Activated CD4-positive, CD25-positive, alpha-beta regulatory T cell treated with anti-CD3 and anti-CD28 coated beads, Interleukin-2, amount 50 U/mL, for 24 hours (primary cell): Measurements from ENCODE around the gene SOX2.

Experiments used
- ATAC-seq, 2 donors: fragments of 150-1000 bp; cut with Tn5 transposase; one replicate each; pipeline ENCODE4 v1.10.0; 2021; ENCODE audit warnings: mild to moderate bottlenecking in 1 of 2, moderate library complexity in 1 of 2

Gene SOX2

DNA sequence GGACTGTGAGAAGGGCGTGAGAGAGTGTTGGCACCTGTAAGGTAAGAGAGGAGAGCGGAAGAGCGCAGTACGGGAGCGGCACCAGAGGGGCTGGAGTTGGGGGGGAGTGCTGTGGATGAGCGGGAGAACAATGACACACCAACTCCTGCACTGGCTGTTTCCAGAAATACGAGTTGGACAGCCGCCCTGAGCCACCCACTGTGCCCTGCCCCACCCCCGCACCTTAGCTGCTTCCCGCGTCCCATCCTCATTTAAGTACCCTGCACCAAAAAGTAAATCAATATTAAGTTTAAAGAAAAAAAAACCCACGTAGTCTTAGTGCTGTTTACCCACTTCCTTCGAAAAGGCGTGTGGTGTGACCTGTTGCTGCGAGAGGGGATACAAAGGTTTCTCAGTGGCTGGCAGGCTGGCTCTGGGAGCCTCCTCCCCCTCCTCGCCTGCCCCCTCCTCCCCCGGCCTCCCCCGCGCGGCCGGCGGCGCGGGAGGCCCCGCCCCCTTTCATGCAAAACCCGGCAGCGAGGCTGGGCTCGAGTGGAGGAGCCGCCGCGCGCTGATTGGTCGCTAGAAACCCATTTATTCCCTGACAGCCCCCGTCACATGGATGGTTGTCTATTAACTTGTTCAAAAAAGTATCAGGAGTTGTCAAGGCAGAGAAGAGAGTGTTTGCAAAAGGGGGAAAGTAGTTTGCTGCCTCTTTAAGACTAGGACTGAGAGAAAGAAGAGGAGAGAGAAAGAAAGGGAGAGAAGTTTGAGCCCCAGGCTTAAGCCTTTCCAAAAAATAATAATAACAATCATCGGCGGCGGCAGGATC, at the start of gene SOX2:
Gene SOX2 (plus strand): TSS at position 601 of the 811 bp plus-strand sequence. CDS start 436 bp downstream, outside the sequence.
- no peak for ATAC-seq

DNA sequence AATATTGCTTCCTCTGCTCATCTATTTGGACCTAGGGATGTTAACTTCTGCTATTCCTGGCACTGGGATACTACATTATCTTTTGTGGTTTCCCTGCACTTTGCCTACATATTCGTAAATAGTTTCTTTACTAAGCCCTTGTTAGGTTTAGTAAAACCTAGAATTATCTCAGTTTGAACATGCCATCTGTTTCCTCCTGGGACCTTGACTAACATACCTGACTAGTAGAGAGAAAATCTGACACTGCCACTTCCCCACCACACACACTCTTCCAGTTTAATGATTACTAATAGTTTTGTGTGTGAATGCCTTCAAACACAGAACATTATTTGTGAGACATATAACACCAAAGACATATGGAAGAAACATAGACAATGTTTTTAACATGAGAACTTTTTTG, 28.2 kb upstream of the SOX2 start:
- ATAC-seq: no peak

DNA sequence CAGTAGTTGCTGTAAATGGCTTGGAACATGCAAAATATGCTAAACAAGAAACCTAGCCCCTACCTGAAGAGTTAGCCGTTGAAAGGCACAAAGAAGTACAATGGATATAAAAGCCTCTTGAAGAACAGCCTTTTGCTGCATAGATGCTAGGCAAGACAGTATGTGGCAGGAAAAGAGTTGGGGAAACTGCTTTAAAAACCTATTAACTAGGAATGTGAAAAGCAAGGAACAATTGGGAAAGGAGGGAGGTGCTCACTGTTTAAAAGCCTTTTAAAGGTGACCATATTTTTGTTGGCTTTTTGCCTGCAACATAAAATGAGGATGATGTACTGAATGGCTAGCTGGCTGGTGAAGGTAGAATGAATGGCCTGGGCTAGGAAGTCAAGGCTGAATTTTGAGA, 24.5 kb upstream of the SOX2 start:
- ATAC-seq: no peak

DNA sequence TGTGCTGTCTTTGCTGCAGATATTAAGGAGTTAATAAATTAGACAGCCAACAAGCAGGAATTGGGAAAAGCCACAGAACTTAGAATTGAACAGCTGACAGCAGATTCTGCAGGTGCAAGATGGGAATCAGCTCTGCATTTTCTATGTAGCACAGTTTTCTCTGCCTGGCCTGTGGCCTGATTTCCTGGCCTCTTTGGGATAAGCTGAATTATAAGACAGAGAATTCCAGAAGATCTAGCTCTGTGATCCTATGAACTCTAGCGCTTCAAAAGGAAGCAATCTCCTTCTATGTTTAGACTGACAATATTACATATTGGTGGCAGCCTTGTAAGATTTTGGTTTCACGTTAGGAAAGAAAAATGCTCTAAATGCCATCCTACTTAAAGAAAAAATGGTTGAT, 24.0 kb upstream of the SOX2 start:
- no peak for ATAC-seq

DNA sequence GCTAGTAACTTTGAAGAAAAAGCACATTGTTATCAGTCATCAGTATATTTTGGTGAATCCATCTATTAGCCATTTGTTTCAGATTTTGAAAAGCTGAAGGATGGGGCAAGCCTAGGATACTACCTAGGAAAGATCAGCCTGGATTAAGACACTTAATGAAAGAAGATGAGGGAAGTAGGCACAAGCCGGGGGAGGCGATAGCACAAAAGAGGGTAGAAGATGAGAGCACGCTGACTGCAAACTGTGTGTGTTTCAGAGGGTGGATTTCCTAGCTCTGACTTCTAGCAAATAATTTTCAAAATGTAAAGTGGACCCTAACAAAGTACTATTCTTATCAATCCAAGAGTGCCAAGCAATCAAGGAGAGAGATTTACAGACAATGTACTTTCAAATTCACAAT, 22.2 kb upstream of the SOX2 start:
- ATAC-seq: no peak

DNA sequence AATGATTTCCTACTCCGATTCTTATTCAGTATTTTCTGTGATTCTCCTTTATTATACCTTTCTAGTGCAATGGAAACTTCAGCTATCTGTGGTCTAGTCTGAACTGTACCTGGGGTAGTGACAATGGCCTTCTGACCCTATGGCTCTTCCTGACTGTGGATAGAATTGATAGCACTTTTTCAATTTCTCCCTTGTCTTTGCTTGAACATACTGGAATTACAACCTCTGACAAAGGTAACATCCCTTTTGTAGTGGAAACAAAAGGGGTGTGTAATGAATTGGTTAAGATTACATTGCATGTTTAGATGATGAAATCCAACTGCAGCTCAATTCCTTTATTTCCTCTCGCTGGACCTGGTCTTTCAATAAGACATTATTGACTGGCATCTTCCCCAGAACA, 21.0 kb upstream of the SOX2 start:
- no peak for ATAC-seq

DNA sequence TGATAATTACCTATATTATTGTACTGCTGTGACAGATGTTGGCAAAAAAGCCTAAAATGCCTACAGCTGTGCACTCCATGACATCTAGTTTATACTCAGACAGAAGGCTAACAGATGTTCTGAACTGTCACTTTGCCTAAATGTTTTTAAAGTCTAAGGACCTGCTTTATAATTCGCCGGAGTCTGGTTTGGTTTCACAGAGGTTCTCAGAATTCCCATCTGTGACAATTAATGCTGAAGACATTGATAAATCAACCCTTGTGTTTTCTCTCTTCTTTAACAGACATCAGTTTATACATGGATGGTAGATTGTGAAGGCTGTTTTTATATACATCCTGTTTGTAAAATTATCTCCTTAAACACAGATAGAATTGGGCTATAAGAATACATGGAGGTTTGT, 19.8 kb upstream of the SOX2 start:
- ATAC-seq: no peak

DNA sequence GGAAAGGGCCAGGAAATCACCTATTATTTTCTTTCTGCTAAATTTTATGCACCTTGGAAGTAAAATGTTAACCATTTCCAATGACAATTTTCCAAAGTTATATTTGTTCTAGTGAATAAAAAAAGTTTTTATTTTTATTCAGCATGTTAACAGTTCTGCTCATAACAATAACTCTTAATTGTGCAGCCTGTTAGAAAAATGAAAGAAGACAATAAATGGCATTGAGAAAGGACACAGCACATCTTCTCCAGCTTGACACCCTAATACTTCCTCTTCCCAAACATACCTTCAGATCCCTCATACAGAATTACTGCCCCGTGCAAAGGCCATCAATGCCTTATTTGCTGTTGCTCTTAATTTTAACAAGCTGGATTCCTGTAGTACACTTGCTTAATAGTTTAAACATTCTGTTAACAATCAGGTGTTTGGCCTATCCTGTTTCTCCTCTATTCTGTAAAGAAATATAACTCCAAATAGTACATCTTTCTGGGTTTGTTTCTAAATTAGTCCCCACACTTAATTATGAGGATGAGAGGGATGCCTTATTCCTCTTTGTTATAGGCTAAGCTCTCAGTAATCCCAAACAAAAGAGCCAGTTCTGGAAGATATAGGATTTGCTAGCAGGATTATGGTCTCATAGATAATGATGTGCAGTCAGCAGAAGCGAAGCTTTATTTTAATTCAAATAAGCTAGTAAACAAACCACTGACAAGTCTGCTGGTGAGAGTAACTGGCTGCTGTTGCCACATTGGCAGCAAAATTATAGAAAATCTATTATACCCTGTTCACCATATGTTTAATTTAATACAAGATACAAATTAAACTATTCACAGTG, 19.2 kb upstream of the SOX2 start:
- no peak for ATAC-seq

DNA sequence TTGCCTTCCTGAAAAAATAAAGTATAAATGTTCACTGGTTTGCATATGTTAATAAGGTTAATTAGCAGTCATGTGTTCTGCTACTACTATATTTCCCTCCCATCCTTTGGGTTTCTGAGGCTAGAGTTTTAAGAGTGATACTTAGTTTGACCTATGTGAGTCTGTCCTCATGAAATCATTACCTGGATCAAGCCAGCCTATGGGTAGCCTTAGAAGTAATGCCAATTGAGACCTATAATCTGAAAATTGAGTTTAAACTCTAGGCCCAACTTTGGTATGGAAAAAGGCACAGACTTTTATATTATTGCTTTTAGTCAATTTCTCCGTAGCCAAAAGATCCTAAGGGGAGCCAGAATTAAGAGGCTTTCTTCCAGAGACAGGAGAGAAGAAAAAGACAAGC, 18.4 kb upstream of the SOX2 start:
- no peak for ATAC-seq

DNA sequence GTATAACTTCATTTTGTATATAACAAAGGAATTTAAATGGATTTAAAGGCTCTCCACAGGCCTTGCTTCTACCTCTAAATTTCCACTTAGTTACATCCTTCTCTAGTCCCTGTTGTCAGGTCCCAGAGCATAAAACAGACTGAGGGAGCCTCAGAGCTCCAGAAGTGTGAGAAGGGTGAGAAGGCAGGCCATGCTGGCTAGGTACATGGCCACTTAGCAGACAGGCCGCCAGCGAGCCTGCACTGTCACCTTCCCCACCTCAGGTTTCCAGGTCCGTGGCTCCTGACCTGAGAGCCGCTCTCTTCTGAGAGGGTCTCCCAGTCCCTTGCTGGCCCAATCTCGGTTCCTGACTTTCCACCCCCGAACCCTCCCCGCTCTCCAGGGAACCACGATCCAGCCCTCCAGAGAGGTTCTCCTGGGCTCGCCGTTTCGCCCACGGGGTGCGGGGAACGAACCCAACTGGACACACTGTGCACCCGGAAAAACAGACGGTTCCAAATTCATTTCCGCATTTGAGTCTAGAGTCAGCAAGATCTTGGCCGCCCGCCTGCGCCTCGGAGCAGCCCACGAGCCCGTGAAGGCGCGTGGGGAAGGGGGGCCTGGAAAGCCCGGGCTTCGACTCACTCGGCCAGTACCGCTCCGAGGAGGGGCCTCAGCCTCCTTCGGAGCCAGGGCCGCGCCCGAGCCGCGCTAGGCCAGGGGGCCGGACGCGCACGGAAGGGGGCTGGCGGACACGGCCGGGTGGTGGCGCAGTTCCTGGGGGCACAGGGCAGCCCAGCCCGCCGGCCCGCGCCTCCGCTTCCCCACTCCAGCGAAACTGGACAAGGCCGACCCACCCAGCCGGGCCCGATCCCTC, 16.7 kb upstream of the SOX2 start:
- no peak for ATAC-seq

DNA sequence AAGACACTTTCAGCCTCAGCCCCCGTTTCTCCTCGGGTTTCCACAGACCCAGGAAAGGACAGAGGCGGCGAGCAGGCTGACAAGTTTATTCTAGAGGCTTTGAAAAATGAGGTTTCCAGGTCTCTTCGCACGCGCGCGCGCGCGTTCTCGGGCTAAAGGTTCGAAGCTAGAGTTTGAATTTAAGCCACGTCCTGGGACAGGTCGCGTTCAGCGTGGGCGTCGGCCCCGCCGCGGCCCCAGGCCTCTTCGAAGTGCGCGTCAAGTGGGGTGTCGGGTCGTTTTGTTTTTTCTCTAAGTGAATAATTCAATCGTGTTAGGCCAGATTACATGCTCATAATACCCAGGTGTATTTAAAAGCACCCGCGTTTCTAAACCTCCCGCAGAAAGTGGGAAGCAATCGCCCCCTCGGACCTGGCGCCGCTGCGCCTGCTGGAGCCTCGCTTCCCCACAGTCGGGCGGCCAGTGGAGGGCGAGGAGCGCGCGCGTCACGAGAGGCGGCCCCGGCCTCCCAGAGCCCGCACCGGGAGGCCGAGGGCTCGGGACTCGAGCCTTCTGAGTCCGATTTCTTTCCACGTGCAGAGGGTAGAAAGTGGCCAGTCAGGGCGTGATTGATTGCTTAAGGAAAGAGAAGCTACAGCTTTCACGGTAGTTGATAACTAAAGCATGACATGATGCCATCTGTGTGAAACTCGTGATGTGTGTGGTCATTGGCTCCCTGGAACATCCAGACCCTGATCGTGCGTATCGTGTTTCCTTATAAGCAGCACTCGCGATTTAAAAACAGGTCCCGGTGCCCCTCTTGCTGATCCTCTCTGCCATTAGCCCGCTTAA, 15.8 kb upstream of the SOX2 start:
- ATAC-seq: no peak

DNA sequence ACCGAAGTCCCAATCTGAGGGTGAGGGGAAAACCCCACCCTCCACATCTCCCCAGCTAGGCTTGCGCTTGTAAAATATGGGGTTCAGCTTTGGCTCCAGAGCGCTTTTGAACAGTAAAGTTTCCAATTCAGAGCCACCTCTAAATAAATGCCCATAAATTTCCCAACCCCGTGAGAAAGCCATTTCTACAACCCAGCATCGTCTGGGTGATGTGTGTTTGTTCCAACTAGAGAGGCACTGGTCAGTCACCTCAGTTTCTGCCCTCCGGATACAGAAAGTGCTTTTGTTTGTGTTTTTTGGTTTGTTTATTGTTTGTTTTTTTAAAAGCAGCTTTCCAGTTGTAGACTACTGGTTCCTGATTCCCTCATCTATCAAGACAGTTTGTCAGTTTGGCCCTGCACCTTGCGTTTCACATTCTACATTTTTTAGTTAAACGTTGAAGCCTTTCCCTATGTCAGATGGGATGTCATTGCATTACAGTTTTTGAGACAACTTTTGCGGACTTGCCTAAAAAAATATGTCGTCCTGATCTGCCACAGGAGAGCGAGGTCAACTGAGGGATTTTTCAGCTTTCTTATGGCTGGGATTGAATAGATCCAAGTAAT, 15.0 kb upstream of the SOX2 start:
- no peak for ATAC-seq

DNA sequence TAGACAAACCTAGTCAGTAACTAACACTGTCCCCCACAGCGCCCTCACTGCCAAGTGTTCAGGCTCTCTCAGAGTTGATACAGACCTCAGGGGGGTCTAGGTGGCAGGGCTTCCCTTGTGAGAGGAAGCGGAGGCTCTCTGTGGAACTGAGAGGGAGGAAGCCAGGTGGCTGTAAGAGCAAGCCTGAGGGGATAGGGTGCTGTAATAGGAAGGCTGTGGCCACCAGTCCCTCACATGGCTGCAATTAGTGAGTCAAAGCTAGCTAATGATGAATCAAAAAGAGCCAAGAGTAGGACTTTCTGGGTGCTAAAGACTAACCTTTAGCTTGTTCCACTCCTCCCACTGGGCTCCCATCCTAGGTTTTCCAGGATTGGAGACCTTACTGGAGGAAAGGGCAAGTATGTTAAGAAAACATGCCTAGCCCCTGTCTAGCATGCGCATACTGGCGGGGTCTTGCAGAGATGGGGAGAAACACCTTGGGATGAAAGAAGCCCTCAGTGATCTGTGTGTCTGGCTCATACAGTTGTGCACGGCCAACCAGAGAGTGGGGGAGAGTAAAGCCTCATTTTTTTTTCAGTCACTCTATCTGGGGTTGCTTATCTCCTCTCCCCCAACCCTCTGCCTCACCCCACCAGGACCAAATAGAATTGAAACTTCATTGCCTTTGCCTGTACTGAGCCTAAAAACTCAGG, 13.3 kb upstream of the SOX2 start:
- no peak for ATAC-seq

DNA sequence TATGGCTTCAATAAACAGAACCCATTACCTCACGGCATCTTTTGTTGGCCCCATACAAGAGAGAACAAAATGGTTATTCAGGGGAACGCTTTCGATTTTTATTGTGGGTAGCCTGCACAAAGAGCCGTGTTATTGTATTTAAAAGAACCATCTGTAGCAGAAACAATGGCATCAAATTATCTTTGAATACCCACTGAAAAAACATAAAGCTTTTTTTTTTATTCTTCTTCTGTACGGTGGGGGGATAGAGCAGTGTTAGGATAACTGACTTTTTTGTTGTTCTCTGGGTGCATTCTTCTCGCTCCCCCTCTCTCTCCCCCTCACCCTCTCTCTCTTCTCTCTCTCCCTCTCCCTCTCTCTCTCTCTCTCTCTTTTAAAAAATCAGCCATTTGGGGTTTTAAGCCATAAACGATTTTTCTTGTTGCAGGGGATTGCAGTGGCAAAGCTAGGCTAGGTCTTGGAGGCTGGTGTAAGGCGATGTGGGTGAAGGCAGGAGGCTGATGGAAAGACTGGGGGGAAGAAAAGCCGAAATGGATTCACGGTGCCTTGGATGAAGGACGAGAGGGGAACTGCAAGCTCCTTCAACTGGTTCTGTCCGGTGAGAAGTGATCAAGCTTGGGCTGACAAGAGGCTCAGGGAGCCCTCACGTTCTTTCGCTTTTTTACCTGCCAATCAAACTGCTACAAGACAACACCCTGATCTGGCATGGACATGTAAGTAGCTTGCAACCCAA, 12.4 kb upstream of the SOX2 start:
- ATAC-seq: no peak

DNA sequence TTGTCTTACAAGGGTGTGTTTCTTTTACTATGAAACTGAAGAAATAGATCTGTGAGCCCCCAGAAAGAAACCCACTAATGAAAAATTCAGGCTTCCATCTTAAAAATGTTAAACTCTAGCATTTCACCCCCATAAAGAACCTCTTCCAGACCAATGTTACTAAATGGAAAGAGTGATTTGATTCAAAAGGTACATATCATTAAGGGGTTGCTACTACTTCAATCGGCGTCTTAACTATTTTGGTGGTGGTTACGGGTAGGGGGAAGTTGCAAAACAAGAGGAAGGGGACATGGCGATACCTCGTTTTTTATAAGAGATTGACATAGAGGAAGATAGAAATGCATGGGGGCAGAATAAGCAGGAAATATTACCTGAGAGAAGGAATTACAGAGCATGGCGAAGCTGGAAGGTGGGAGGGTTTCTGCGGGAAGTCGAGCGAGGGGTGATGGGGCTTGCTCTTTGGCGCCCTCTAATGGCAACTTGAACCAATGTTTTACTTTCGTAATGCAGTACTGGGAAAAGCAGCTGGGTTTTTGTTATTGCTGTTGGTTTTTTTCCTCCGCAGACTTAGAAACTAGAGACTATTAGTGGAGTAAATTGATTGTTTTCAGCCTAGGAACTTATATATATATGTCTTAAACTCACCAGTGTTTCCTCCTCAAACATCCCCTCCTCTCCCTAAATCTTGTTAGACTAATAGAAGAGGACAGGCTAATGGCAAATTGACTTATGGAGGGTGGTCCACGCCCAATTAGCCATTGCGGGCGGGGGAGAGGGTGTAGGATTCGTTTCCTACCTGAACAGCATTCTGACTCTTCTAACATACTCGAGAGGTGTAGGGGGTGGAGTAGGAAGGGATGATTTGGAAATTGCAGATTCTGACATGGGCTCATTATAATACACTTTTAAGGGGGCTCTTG, 11.3 kb upstream of the SOX2 start:
- no peak for ATAC-seq

DNA sequence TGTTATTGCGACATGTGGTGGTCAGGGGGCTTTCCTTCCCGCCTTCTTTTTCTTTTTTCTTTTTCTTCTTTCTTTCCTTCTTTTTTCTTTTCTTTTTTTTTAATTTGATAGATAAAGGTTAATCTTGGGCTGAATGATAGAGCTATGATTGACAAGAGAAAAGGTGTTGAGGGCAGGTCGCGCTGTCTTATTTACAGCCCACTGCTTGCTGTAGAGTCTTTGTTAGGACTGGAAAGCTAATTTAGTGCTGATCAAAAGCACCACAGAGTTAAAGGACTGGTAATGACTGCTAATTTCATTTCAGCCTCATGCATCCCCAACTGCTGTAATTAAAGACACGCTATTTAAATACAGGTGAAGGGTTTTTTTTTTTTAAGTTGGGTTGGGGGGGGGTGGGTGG, 10.6 kb upstream of the SOX2 start:
- no peak for ATAC-seq

DNA sequence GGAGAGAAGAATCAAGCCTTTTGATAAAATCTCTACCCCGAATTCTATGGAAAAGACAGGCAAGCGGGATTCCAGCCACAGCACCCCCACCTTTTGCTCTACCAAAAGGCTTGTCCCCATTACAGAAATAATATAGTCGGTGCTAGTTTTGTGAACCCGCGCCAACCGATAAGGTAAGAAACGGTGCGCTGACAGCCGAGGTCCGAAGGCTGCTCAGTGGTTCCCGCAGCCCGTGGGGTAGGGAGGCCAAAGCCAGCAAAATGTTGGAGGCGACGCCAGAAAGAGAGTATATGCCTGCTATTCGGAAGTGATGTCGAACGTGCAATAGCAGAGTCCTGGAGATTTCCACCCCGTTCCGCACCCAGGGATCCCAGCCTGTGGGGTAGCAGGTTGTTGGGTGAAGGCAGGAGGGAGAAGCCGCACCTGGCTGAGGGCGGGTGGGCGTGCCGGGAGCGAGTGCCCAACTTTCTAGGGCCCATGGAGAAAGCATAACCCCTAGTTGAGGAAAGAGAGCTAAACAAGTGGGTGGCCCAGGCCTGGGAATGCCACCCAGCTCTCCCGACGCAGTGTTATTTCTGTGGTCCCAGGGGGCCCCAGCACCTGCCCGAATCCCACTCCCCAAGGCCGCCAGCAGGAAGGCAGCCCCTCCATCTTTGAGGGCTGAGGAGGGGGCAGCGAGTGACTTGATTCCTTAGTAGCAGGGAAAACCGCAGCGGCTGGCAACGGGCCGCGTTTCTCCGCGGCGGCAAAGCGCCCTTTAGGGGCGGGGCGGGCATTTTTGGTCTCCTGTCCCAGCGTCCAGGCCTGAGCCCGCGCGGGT, 7.9 kb upstream of the SOX2 start:
- ATAC-seq: no peak

DNA sequence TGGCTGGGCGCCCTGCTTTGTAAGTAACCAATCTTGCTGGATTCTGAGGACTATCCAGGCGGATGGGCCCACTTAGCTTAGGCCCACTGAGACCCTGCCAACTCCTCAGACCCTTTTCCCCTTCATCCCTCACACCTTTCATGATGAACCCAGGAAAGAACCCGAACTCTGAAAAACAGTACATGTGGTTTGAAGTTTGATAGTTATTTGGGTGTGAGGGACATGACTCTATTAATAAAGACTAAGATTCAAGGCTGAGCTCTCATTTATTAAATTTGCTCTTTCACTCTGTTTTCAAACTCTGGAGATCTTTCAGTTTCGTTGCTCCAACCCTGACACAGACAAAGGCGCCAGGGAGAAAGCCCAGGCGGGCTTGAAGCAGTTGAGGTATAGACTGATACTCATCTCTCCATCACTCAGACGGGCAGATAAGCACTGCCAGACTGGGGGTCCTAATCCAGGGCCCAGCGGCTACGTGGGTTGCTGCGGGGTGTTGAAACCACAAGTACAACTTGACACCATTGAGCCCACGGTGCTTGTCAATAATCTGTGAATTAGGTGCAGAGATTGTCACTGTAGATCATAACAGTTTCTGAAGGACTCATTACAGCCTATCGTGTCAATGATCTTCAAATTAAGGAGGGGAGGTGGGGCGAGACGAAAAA, 7.2 kb upstream of the SOX2 start:
- no peak for ATAC-seq
